Testis (tissue), 3 donors: Measurements from ENCODE around the gene MAOA. TPM values are rescaled to one million over a fixed set of nuclear protein-coding genes. Genes with fewer than 3 reads are reported as not detected.

ENCODE experiments used
- DNase-seq: peaks from one replicate; pipeline ENCODE4 v3.0.0-alpha.2; 2019
- H3K27ac ChIP-seq, 2 donors: fragments of 200-600 bp; sonication (generic); one replicate each; pipeline ENCODE4 v1.5.1; 2019
- H3K27me3 ChIP-seq: fragments of 200-600 bp; sonication (generic); one replicate; pipeline ENCODE4 v1.5.1; 2019
- H3K36me3 ChIP-seq: fragments of 200-600 bp; sonication (generic); one replicate; pipeline ENCODE4 v1.5.1; 2017; ENCODE audit warnings: low read depth; ENCODE audit errors: missing control alignments
- H3K4me1 ChIP-seq: fragments of 200-600 bp; sonication (generic); one replicate; pipeline ENCODE4 v1.5.1; 2019
- H3K4me3 ChIP-seq, 2 donors: fragments of 200-600 bp; sonication (generic); one replicate each; pipeline ENCODE4 v1.5.1; 2017 to 2019
- H3K9me3 ChIP-seq: fragments of 200-600 bp; sonication (generic); one replicate; pipeline ENCODE4 v1.5.1; 2017
- POLR2A ChIP-seq: fragments of 450-650 bp; IDR thresholded peaks from one replicate; pipeline ENCODE4 v1.6.1; 2017; ENCODE audit warnings: antibody characterized with exemption, mild to moderate bottlenecking, moderate library complexity
- WGBS, 2 donors: methylation state at CpG; one replicate each; pipeline ENCODE4 v1.1.5; 2018; 5-methylcytosine and 5-hydroxymethylcytosine counted together
- intact Hi-C: fragments of 100-400 bp; cut with DNase I; formaldehyde crosslinking; loops from one replicate; pipeline ENCODE4 v1.15.1; 2023; ENCODE audit warnings: low total_unique reads
- polyA plus RNA-seq: library from polyadenylated mRNA; stranded (reverse); fragments of 350-450 nt; fragmentation: Illumina TruSeq; extraction: RNeasy Lipid Tissue Mini Kit (QIAGEN cat#74804); gene quantifications from one replicate; pipeline ENCODE4 v1.2.3, GENCODE V29; 2014; ENCODE audit warnings: low read depth, low replicate concordance; ENCODE audit not compliant: insufficient read depth
- total RNA-seq, 2 donors: library from RNA; depleted of rRNA; stranded (reverse); fragments of >200 nt; gene quantifications; one replicate each; pipeline ENCODE4 v1.2.3, GENCODE V29; 2016
- TF ChIP-seq, protein P1 (sequence below), 3 experiments: fragments of 450-650 bp in 2 of 3; fragments of 200-600 bp in 1 of 3; sonication (generic) in 1 of 3; IDR thresholded peaks; one replicate each; pipeline ENCODE4 v1.5.1; 2016 to 2019; ENCODE audit warnings: antibody characterized with exemption in 3 of 3, mild to moderate bottlenecking in 2 of 3, moderate library complexity in 1 of 3

MAOA gene
- total and polyA plus RNA-seq, 3 donors from 2014 or later, result 6.5 to 12.3 (median 11.8) TPM

DNA sequence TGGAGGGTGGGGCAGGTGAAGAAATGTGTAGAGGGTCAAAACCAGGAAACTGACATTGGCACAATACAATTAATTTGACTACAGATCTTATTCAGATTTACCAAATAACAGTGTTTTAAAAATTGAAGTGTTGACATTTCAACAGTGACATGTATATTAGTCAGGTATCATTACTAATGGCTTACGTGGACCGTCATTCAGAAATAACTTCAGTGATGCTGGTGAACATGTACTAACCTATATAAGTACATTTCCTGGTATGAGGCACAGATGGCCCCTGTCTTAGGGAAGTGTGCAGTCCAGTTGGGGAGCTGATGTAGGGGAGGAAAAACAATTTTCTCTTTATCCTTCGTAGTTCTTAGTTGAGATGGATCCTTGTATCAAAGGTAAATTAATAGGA, 22.3 kb upstream of the MAOA start:
- no peaks in the 10 kb centered on the region for H3K36me3 ChIP-seq
- H3K4me3 ChIP-seq, result no peak overlapping the region
- WGBS, 2 donors, result 64 to 67% methylated on average over 3 of the region's 3 CpGs
- H3K4me1 ChIP-seq, result no peaks in the 10 kb centered on the region
- intact Hi-C loops, result no loop called here
- DNase-seq, result no peak
- no peak overlapping the region for H3K27ac ChIP-seq
- no peaks in the 10 kb centered on the region for H3K9me3 ChIP-seq
- TF ChIP-seq POLR2A, result no peak
- TF ChIP-seq, protein P1, sequence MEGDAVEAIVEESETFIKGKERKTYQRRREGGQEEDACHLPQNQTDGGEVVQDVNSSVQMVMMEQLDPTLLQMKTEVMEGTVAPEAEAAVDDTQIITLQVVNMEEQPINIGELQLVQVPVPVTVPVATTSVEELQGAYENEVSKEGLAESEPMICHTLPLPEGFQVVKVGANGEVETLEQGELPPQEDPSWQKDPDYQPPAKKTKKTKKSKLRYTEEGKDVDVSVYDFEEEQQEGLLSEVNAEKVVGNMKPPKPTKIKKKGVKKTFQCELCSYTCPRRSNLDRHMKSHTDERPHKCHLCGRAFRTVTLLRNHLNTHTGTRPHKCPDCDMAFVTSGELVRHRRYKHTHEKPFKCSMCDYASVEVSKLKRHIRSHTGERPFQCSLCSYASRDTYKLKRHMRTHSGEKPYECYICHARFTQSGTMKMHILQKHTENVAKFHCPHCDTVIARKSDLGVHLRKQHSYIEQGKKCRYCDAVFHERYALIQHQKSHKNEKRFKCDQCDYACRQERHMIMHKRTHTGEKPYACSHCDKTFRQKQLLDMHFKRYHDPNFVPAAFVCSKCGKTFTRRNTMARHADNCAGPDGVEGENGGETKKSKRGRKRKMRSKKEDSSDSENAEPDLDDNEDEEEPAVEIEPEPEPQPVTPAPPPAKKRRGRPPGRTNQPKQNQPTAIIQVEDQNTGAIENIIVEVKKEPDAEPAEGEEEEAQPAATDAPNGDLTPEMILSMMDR (IDR thresholded peaks at IDR 0.05), result no peak
- no peaks in the 10 kb centered on the region for H3K27me3 ChIP-seq

- H3K4me1 ChIP-seq, result no peaks in the 10 kb centered on the region
These were observed 15.6 kb upstream of the MAOA start for GRCh38 chrX:43640482-43640881.

GRCh38 chrX:43641691-43642090, 14.4 kb upstream of the MAOA start:
- no peak for TF ChIP-seq POLR2A
- TF ChIP-seq, protein P1 (IDR thresholded peaks at IDR 0.05), result no peak
- H3K9me3 ChIP-seq, result no peaks in the 10 kb centered on the region
- intact Hi-C loops, result no loop called here
- no peaks in the 10 kb centered on the region for H3K27me3 ChIP-seq
- no peak overlapping the region for H3K27ac ChIP-seq
- H3K4me1 ChIP-seq, result no peaks in the 10 kb centered on the region
- no peaks in the 10 kb centered on the region for H3K36me3 ChIP-seq
- no peak for DNase-seq
- H3K4me3 ChIP-seq, result no peak overlapping the region

More at GRCh38 chrX:43640482-43640881, 15.6 kb upstream of the MAOA start:
- TF ChIP-seq POLR2A, result no peak
- TF ChIP-seq, protein P1 (IDR thresholded peaks at IDR 0.05), result no peak
- 64 to 75% methylated on average over 5 of the region's 5 CpGs for WGBS, 2 donors
- Histone ChIP-seq H3K27ac (no peak overlapping the region), H3K27me3 (no peaks in the 10 kb centered on the region), H3K36me3 (no peaks in the 10 kb centered on the region), H3K4me3 (no peak overlapping the region), H3K9me3 (no peaks in the 10 kb centered on the region)
- no peak for DNase-seq
- intact Hi-C loops, result no loop called here

- no peak for TF ChIP-seq POLR2A
- TF ChIP-seq, protein P1 (IDR thresholded peaks at IDR 0.05), result no peak
- intact Hi-C loops, result no loop called here
- Histone ChIP-seq H3K27me3 (no peaks in the 10 kb centered on the region), H3K4me1 (no peaks in the 10 kb centered on the region), H3K4me3 (no peak overlapping the region), H3K9me3 (no peaks in the 10 kb centered on the region), H3K36me3 (no peaks in the 10 kb centered on the region), H3K27ac (no peak overlapping the region)
- DNase-seq, result no peak
- WGBS, 2 donors, result 92 to 95% methylated on average over 1 of the region's 1 CpG
These were observed 12.9 kb upstream of the MAOA start for GRCh38 chrX:43643201-43643600.

DNA sequence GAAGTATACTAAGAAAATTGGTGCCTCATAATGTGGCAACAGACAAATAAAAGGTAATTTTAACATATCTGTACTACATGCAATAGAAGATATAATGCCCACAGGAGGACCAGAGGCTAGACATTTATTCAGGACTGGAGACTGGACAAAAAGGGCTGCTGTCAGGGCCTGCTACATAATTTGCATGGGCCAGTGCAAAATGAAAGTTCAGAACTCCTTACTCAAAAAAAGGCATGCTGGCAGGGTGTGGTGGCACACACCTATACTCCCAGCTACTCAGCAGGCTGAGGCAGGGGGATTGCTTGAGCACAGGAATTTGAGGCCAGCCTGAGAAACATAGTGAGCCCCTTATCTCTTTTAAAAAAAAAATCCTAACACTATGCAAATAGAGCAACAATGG, 12.4 kb upstream of the MAOA start:
- Histone ChIP-seq H3K36me3 (no peaks in the 10 kb centered on the region), H3K4me3 (no peak overlapping the region), H3K27ac (no peak overlapping the region), H3K4me1 (no peaks in the 10 kb centered on the region), H3K27me3 (no peaks in the 10 kb centered on the region), H3K9me3 (no peaks in the 10 kb centered on the region)
- TF ChIP-seq, protein P1 (IDR thresholded peaks at IDR 0.05), result no peak
- no peak for TF ChIP-seq POLR2A
- no peak for DNase-seq
- intact Hi-C loops, result no loop called here
